Endodermal cell (in vitro differentiated cells): ENCODE data around the gene ZNRF3. TPM values are rescaled to one million over a fixed set of nuclear protein-coding genes. Genes with fewer than 3 reads are reported as not detected.

Experiments used
- DNase-seq: peaks from one replicate; pipeline ENCODE4 v3.0.0-alpha.2; 2017
- H3K27ac ChIP-seq: 2 replicates; pipeline ENCODE4 v1.5.1; 2013; ENCODE audit warnings: mild to moderate bottlenecking, low read depth, low read length, moderate library complexity
- H3K27me3 ChIP-seq: 2 replicates; pipeline ENCODE4 v1.6.1; 2013; ENCODE audit warnings: mild to moderate bottlenecking, low read length, moderate library complexity; ENCODE audit not compliant: insufficient read depth, control insufficient read depth, poor library complexity, severe bottlenecking
- H3K36me3 ChIP-seq: 2 replicates; pipeline ENCODE4 v1.7.0; 2013; ENCODE audit warnings: mild to moderate bottlenecking, low read length, moderate library complexity; ENCODE audit not compliant: control insufficient read depth, insufficient read depth
- H3K4me1 ChIP-seq: one replicate; pipeline ENCODE4 v1.7.0; 2013; ENCODE audit warnings: low read length; ENCODE audit not compliant: control insufficient read depth, insufficient read depth
- H3K4me3 ChIP-seq: 2 replicates; pipeline ENCODE4 v1.5.1; 2013; ENCODE audit warnings: mild to moderate bottlenecking, low read length, moderate library complexity
- H3K9ac ChIP-seq: 2 replicates; pipeline ENCODE4 v1.6.1; 2013; ENCODE audit warnings: mild to moderate bottlenecking, low read length, moderate library complexity; ENCODE audit not compliant: poor library complexity, severe bottlenecking; ENCODE audit errors: extremely low read depth
- H3K9me3 ChIP-seq: 2 replicates; pipeline ENCODE4 v1.6.1; 2013; ENCODE audit warnings: mild to moderate bottlenecking, low read length, moderate library complexity; ENCODE audit not compliant: control insufficient read depth
- H3K27ac Mint-ChIP-seq: 2 replicates; pipeline ENCODE4 v1.8.0; 2020; ENCODE audit warnings: mixed read lengths
- H3K27me3 Mint-ChIP-seq: 2 replicates; pipeline ENCODE4 v1.8.0; 2021; ENCODE audit warnings: mild to moderate bottlenecking, mixed read lengths; ENCODE audit not compliant: insufficient read depth
- H3K36me3 Mint-ChIP-seq: 2 replicates; pipeline ENCODE4 v1.8.0; 2020; ENCODE audit warnings: low read depth, mixed read lengths
- H3K4me1 Mint-ChIP-seq: 2 replicates; pipeline ENCODE4 v1.8.0; 2020; ENCODE audit warnings: mixed read lengths
- H3K4me3 Mint-ChIP-seq: 2 replicates; pipeline ENCODE4 v1.8.0; 2020; ENCODE audit warnings: mild to moderate bottlenecking, moderate library complexity, mixed read lengths
- H3K9me3 Mint-ChIP-seq: 2 replicates; pipeline ENCODE4 v1.8.0; 2020; ENCODE audit warnings: mild to moderate bottlenecking, mixed read lengths
- CTCF ChIP-seq: fragments of 200-600 bp; sonication (generic); conservative IDR thresholded peaks from 2 replicates; pipeline ENCODE4 v1.5.0; 2021; ENCODE audit warnings: antibody characterized with exemption, mild to moderate bottlenecking
- WGBS, 2 experiments: methylation state at CpG; one replicate each; pipeline versions ENCODE4 v1.1.5 to v1.1.7; 2013; ENCODE audit warnings: missing lambda C conversion rate in 2 of 2, mixed read lengths in 1 of 2; ENCODE audit not compliant: insufficient coverage in 1 of 2, insufficient read length in 1 of 2; 5-methylcytosine and 5-hydroxymethylcytosine counted together
- total RNA-seq, 2 donors: library from RNA; stranded (reverse); fragmentation: NEBNext Ultra II Directional in 1 of 2; extraction: Animal tissue kit (Norgen Biotek cat#: 25700) in 1 of 2; gene quantifications; 2 replicates in 1 of 2; 3 replicates in 1 of 2; pipeline ENCODE4 v1.2.1, GENCODE V29; 2021

Gene ZNRF3
- total RNA-seq, 2 donors from 2014 or later: 15.8 to 19.8 TPM

- DNase-seq: peak; percentile 63
- Histone ChIP-seq H3K36me3 (peaks cover 4% of the 10 kb centered on the region), H3K9ac (no peak overlapping the region), H3K27me3 (no peaks in the 10 kb centered on the region), H3K27ac (no peak overlapping the region), H3K4me1 (peaks cover 11% of the 10 kb centered on the region), H3K9me3 (no peaks in the 10 kb centered on the region), H3K4me3 (no peak overlapping the region)
- H3K4me1 Mint-ChIP-seq: peaks cover 34% of the 10 kb centered on the region
- H3K36me3 Mint-ChIP-seq: peaks cover 4% of the 10 kb centered on the region
- TF ChIP-seq CTCF: no peak
- H3K9me3 Mint-ChIP-seq: no peaks in the 10 kb centered on the region
- H3K4me3 Mint-ChIP-seq: peak overlapping the region; percentile 15
- no peaks in the 10 kb centered on the region for H3K27me3 Mint-ChIP-seq
- H3K27ac Mint-ChIP-seq: peak overlapping the region; percentile 20
- 57 to 65% methylated on average over 9 to 14 of the region's 14 CpGs for whole genome bisulfite sequencing, 2 experiments
Measured at GRCh38 chr22:29055192-29055830, 171.9 kb downstream of the ZNRF3 start.

DNA sequence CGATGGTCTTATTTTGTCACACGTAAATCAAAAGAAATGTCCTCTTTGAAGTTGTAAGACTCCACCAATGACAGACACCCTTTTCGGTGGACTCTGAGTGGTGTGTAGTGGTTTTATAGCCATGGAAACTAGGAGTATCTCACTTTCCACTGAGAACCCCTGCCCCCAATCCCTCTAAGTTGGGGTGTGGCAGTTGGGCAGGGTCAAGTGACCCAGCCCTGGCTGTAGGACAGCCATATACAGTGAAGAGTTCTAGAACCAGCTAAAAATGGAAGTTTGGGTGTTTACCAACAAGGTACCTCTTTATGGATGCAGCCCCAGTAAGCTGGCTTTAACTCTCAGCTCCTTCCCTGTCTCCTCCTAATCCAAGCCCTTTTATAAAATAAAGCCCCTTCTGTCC, 173.1 kb downstream of the ZNRF3 start:
- H3K4me3 ChIP-seq: no peak overlapping the region
- Mint-ChIP-seq H3K4me3 (no peak overlapping the region), H3K27ac (no peak overlapping the region), H3K4me1 (peaks cover 34% of the 10 kb centered on the region), H3K36me3 (no peaks in the 10 kb centered on the region), H3K27me3 (no peaks in the 10 kb centered on the region), H3K9me3 (no peaks in the 10 kb centered on the region)
- no peaks in the 10 kb centered on the region for H3K9me3 ChIP-seq
- no peak overlapping the region for H3K9ac ChIP-seq
- no peaks in the 10 kb centered on the region for H3K27me3 ChIP-seq
- no peak for TF ChIP-seq CTCF
- DNase-seq: no peak
- 97% methylated on average over 3 of the region's 3 CpGs for WGBS, 2 experiments
- H3K36me3 ChIP-seq: peaks cover 4% of the 10 kb centered on the region
- peaks cover 11% of the 10 kb centered on the region for H3K4me1 ChIP-seq
- H3K27ac ChIP-seq: no peak overlapping the region

DNA sequence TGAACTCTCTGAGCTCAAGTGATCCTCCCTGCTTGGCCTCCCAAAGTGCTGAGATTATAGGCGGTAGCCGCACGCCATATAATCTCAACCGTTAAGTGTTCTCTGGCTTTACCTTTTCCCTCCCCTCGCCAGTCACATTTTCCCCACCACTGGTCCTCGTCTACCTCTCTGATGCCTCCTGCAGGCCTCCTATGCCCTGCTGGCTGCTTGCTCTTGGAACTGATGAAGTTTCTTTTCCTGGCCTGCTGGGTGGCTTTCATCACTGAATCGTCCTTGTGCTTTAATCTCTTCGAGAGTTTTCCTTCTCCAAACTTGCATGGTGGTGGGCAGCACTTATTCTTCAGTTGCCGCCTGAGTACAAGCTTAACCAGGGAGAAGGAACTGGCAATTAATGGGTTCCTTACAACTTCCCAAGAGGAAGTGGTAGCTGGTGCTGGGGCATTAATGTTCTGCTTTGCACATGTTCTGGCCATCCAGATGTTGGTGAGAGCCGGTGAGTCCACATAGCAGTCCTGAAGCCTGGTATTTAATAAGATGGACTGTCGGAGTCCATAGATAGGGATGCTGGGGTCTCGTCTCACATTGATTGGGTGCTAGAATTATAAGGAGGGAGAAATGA, 177.0 kb downstream of the ZNRF3 start:
- Mint-ChIP-seq H3K4me3 (no peak overlapping the region), H3K36me3 (no peaks in the 10 kb centered on the region), H3K27ac (no peak overlapping the region), H3K4me1 (peaks cover 30% of the 10 kb centered on the region), H3K9me3 (no peaks in the 10 kb centered on the region), H3K27me3 (no peaks in the 10 kb centered on the region)
- no peak overlapping the region for H3K4me3 ChIP-seq
- H3K36me3 ChIP-seq: no peaks in the 10 kb centered on the region
- no peaks in the 10 kb centered on the region for H3K27me3 ChIP-seq
- no peak overlapping the region for H3K9ac ChIP-seq
- peaks cover 10% of the 10 kb centered on the region for H3K4me1 ChIP-seq
- peak; percentile 65 for TF ChIP-seq CTCF
- WGBS, 2 experiments: 90 to 94% methylated on average over 11 to 12 of the region's 12 CpGs
- no peak overlapping the region for H3K27ac ChIP-seq
- no peaks in the 10 kb centered on the region for H3K9me3 ChIP-seq
- DNase-seq: peak; percentile 73
